GM10266 (cell line): ENCODE data around the gene ING5.
"Not testable (repeated sequence)": the region's sequence is repeated elsewhere in the genome, so short reads cannot be mapped to it uniquely, and the experiment has no call there.

Experiments used
- DNase-seq: peaks from one replicate; pipeline ENCODE4 v3.0.0; 2012; ENCODE audit errors: extremely low spot score
- CTCF ChIP-seq: IDR thresholded peaks from 2 replicates; pipeline ENCODE4 v1.5.1; 2012; ENCODE audit warnings: mild to moderate bottlenecking, low read depth; ENCODE audit not compliant: control insufficient read depth, insufficient read depth; ENCODE audit errors: missing control alignments

The ING5 gene

GRCh38 chr2:241656190-241656741 lies 45.6 kb upstream of the ING5 start:
- TF ChIP-seq CTCF, result no peak
- no peak for DNase-seq

- DNase-seq, result no peak
- no peak for TF ChIP-seq CTCF
These were observed 44.0 kb upstream of the ING5 start for GRCh38 chr2:241657786-241658254.

GRCh38 chr2:241658296-241658695 lies 43.5 kb upstream of the ING5 start:
- TF ChIP-seq CTCF, result no peak
- DNase-seq, result no peak

GRCh38 chr2:241659150-241659739 lies 42.6 kb upstream of the ING5 start:
- no peak for DNase-seq
- peak; percentile 44 for TF ChIP-seq CTCF

- DNase-seq, result no peak
- TF ChIP-seq CTCF, result no peak
These were observed 41.1 kb upstream of the ING5 start for GRCh38 chr2:241660593-241661213.

- DNase-seq, result not testable (repeated sequence)
These were observed 39.1 kb upstream of the ING5 start for GRCh38 chr2:241662731-241663130.

- no peak for TF ChIP-seq CTCF
- DNase-seq, result no peak
These were observed 36.0 kb upstream of the ING5 start for GRCh38 chr2:241665731-241666440.
